Activated CD4-positive, alpha-beta T cell treated with anti-CD3 and anti-CD28 coated beads for 1 hour (primary cell): ENCODE results near the gene AGAP2.
"Not testable (repeated sequence)": the region's sequence is repeated elsewhere in the genome, so short reads cannot be mapped to it uniquely, and the experiment has no call there.

Experiments
- DNase-seq: peaks from one replicate; pipeline ENCODE4 v3.0.0-alpha.2; 2020

The AGAP2 gene

DNA sequence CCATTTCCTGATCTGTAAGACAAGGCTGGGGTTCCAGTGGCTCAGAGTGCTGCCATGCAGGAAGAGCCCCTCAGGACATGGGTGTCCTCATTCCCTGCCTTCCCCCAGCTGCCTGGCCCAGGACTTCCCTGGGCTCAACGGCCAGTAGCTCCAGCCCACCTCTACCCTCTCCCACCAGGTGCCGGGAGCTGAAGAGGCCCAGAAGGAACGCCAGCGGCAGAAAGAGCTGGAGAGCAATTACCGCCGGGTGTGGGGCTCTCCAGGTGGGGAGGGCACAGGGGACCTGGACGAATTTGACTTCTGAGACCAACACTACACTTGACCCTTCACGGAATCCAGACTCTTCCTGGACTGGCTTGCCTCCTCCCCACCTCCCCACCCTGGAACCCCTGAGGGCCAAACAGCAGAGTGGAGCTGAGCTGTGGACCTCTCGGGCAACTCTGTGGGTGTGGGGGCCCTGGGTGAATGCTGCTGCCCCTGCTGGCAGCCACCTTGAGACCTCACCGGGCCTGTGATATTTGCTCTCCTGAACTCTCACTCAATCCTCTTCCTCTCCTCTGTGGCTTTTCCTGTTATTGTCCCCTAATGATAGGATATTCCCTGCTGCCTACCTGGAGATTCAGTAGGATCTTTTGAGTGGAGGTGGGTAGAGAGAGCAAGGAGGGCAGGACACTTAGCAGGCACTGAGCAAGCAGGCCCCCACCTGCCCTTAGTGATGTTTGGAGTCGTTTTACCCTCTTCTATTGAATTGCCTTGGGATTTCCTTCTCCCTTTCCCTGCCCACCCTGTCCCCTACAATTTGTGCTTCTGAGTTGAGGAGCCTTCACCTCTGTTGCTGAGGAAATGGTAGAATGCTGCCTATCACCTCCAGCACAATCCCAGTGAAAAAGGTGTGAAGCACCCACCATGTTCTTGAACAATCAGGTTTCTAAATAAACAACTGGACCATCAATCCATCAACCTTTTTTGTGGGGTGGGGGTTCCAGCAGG, 17.6 kb downstream of the AGAP2 start:
- no peak for DNase-seq

GRCh38 chr12:57719777-57720605, 18.6 kb downstream of the AGAP2 start:
- DNase-seq, result no peak

DNA sequence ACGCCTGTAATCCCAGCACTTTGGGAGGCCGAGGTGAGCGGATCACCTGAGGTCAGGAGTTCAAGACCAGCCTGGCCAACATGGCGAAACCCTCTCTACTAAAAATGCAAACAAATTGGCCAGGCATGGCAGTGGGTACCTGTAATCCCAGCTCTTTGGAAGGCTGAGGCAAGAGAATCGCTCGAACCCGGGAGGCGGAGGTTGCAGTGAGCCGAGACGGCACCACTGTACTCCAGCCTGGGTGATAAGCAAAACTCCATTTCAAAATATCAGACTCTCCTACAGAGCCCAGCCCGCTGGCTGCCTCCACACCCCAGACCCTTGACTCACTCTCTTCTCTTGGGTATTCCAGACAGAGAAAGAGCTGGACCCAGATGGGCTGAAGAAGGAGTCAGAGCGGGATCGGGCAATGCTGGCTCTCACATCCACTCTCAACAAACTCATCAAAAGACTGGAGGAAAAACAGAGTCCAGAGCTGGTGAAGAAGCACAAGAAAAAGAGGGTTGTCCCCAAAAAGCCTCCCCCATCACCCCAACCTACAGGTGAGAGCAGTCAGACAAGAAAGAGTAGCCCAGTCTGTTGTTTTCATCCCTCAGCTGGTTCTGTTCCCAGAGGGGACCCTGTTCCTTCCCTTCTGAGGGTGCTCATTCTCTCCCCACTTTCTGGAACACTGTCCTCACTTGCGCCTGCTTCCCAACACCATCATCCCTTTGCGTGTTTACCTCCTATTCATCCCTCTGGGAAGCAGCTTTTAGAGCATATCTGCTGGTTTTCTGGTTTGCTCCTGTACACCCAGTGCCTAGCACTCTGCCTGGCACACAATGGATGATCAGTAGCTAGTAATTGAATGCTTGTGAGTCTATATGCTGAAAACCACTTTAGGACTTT, 19.7 kb downstream of the AGAP2 start:
- DNase-seq, result no peak

DNA sequence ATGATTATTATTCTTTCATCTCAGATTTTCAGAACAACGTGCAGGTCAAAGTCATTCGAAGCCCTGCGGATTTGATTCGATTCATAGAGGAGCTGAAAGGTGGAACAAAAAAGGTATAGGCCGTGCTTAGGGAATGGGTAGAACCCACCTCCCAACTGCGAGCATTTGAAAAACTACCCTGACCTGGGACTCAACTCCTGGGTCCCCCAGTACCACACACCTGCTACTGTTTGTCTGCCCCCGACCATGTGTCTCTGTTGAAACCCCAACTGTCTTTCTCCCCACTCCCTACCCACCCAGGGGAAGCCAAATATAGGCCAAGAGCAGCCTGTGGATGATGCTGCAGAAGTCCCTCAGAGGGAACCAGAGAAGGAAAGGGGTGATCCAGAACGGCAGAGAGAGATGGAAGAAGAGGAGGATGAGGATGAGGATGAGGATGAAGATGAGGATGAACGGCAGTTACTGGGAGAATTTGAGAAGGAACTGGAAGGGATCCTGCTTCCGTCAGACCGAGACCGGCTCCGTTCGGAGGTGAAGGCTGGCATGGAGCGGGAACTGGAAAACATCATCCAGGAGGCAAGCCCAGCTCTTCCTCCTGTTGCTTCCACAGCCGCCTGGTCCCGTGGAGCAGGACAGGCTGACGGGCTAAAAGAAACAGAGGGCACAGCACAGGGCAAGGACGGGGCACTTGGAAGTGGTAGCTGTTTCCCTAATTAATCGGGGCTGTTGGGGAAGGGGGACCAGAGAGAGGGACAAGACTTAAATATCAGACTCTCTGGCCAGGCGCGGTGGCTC, 20.5 kb downstream of the AGAP2 start:
- no peak for DNase-seq

DNA sequence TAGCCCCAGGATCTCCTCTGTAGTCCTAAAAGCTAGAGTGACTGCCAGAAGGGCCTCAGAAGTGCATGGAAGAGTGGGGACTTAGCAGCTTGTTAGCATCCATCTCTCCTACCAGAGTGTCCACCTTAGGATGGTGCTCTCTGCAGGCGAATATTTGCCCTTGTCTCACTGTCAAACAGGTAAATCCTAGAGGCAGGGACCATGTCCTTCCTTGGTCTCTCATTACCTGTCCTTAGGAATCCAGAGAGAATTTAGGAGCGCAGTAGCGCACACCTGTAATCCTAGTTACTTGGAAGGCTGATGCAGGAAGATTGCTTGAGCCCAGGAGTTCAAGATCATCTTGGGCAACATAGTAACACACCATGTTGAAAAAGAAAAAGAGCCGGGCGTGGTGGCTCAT, 21.4 kb downstream of the AGAP2 start:
- no peak for DNase-seq

- DNase-seq, result no peak
Observed at GRCh38 chr12:57716305-57716704, 22.2 kb downstream of the AGAP2 start.

GRCh38 chr12:57715786-57716185, 22.8 kb downstream of the AGAP2 start:
- no peak for DNase-seq

GRCh38 chr12:57715036-57715748, 23.4 kb downstream of the AGAP2 start:
- not testable (repeated sequence) for DNase-seq

GRCh38 chr12:57713209-57713608, 25.3 kb downstream of the AGAP2 start:
- DNase-seq, result no peak

DNA sequence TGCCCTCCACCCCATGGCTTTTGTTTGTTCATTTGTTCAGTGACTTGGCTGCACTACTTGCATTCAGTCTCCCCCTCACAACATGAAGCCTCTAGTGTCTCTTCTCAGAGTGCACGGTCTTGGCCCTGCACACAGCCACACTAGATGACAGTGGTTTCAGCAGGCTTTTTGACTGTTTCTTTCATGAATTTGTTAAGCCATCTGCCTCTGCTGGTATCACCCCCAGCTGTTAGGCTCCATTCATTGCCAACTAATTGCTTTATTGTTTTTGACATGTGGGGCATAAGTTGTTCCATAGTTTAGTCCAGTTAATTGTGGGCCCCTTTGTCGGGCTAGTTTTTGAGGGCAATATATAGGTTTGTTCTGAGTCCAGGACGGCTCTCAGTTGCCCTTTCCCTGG, 25.8 kb downstream of the AGAP2 start:
- no peak for DNase-seq

GRCh38 chr12:57708296-57708695, 30.2 kb downstream of the AGAP2 start:
- DNase-seq, result no peak

DNA sequence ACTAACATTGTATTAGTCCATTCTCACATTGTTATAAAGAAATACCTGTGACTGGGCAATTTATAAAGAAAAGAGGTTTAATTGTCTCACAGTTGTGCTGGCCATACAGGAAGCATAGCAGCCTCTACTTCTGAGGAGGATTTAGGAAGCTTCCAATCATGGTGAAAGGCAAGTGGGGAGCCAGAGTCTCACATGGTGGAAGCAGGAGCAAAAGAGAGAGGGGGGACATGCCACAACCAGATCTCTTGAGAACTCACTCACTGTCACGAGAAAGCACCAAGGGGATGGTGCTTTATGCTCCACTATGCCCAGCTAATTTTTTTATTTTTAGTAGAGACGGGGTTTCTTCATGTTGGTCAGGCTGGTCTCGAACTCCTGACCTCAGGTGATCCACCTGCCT, 31.3 kb downstream of the AGAP2 start:
- DNase-seq, result no peak

GRCh38 chr12:57700317-57700716, 38.2 kb downstream of the AGAP2 start:
- no peak for DNase-seq

DNA sequence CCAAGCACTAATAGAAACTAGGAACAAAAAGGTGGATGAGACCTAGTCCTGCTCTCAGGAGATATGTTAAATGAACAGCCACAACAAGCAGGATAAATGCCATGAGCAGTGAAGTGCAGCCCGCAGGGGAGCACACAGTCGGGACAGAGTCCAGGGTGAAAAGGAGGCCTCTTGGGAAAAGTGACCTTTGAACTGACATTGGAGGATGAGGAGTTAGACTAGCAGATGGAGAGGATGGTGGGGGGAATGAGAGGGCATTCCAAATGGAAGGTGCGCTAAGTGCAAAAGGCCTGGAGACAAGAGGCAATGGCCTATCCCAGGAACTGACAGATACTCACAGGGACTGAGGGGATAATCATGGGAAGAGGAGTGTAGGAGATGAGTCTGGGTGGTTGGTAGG, 40.1 kb downstream of the AGAP2 start:
- DNase-seq, result no peak

DNA sequence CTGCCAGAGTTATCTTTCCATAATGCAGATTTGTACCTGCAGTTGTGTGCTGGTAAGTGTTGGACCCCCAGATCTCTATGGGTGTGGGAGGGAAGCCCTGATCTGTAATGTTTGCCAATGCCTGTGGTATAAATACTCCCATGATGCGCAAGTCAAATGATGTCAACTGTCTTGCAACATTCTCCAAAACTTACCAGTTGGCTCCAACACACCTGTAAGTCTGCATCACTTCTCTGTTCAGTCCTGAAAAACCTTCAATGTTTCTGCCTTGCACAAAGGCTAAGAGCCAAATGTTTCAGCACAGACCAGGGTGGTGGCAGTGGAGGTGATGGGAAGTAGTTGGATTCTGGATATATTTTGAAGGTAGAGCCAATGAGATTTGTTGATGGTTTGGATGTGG, 41.5 kb downstream of the AGAP2 start:
- no peak for DNase-seq

GRCh38 chr12:57695770-57696432, 42.6 kb downstream of the AGAP2 start:
- no peak for DNase-seq

DNA sequence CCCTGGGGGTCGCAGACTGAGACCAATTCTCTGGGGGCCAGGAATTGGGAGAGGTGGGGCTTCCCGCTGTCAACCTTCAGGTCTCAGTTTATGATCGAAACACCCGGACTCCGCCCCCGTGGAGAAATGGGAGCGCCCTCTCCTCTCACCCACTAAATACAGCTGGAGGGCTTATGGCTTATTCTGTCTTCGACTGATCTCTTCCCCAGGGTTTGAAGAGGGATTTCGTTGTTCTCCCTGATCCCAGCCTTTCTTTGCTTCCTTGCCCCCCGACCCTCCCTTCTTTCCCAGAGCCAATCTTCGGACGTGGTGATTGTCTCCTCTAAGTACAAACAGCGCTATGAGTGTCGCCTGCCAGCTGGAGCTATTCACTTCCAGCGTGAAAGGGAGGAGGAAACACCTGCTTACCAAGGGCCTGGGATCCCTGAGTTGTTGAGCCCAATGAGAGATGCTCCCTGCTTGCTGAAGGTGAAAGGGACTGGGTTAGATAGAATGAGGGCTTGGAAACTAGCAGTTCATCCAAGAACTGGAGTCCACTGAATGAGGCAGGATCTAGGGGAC, 44.0 kb downstream of the AGAP2 start:
- DNase-seq, result no peak

DNA sequence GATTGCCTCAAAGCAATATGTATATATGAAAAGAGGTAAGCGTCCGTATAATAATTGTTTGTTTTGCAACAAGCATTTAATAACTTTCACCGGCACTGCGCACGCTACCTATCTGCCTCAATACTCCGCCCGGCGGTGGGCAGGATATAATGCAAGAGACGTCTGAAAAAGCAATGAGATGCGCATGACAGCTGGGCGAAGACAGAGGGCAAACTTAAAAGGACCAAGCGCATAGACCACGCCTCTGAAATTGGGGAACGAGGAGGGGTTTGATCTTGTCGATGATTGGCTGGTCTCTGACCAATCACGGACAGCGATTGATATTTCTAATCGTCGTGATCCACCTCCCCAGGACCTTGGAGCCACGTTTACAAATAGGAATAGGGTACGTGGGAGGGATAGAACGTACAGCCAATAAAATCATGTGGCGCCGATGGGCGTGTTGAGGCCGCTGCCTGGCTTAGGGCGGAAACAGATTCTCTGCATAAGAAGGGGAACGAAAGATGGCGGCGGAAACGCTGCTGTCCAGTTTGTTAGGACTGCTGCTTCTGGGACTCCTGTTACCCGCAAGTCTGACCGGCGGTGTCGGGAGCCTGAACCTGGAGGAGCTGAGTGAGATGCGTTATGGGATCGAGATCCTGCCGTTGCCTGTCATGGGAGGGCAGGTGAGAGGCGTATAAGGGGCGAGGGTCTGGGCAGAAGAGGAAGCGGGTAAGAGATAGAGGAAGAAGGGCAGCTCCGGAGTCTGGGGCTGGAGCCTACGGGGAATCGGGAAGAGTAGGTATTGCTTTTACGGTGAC, 44.7 kb downstream of the AGAP2 start, which contains the start of gene OS9:
Gene OS9, plus strand, starts transcription at position 474 of the 800 bp plus-strand sequence. Its CDS starts 30 bp downstream, at position 504.
- peak; percentile 92 for DNase-seq

GRCh38 chr12:57693317-57693658, 45.3 kb downstream of the AGAP2 start:
- DNase-seq, result no peak
